Heart left ventricle (tissue), 13 donors: ENCODE data around the gene TMEM135.

Experiments
- CTCF ChIP-seq, 12 donors: fragments of 200-600 bp; sonication (generic) in 4 of 12; IDR thresholded peaks; one replicate each; pipeline versions ENCODE4 v1.5.0 to v1.8.0; 2018 to 2022; ENCODE audit warnings: antibody characterized with exemption in 12 of 12, mild to moderate bottlenecking in 5 of 12
- POLR2A ChIP-seq, 2 donors: fragments of 450-650 bp; IDR thresholded peaks; one replicate each; pipeline ENCODE4 v1.6.1; 2017; ENCODE audit warnings: antibody characterized with exemption in 2 of 2, mild to moderate bottlenecking in 2 of 2, moderate library complexity in 2 of 2
- donor health status: ischemic (EF 13 %, LVEDD 7.1; RV severe dilation, severe dysfunction).
- donor health status: DM: no; HTN: yes; CAD: no.
- donor health status: DM: no; HTN: no; CAD: no.
- donor health status: ischemic (EF 25% LVEDD 6.9; RV normal size, moderate dysfunction).
- donor health status: ischemic (EF 25% LVEDD 5.7; RV mildly dilated, moderate dysfunction).
- donor health status: ischemic (EF 35%, LVEDD 5.7; RV mildly dilated, moderate dysfunction).
- donor health status: nonischemic (EF 11% LVEDD 7.7; RV severe dilation, severe dysfunction).
- donor health status: DM: yes; HTN: yes; CAD: no.
- donor health status: PGD.
- donor health status: ischemic (EF 29% LVEDD 5.4; RV normal size, mild dysfunction).
- donor health status: nonischemic (EF 23%, LVEDD 6.1; RV moderate dilation, normal function).

GRCh38 chr11:87190071-87190470, 152.3 kb downstream of the TMEM135 start:
- TF ChIP-seq CTCF (IDR thresholded peaks at IDR 0.05), result no peak
- no peak for TF ChIP-seq POLR2A (IDR thresholded peaks at IDR 0.05)
